Natural killer cell treated with Interleukin-12 subunit alpha and Interleukin-12 subunit beta and Interleukin-15 and Interleukin-18, amount 100 ng/mL, for 72 hours (primary cell): Measurements from ENCODE around the gene PRMT5. TPM values are rescaled to one million over a fixed set of nuclear protein-coding genes. Genes with fewer than 3 reads are reported as not detected.
A peak's percentile ranks its signal among the peaks of the same experiment; 100 is the strongest.

ENCODE experiments used
- ATAC-seq, 2 donors: fragments of 150-1000 bp; cut with Tn5 transposase in 1 of 2; sonication (Bioruptor Pico), chemical (Tn5 transposase) in 1 of 2; 2 replicates each; pipeline ENCODE4 v1.10.0; 2021
- DNase-seq: peaks from one replicate; pipeline ENCODE4 v3.0.0; 2022; ENCODE audit warnings: low spot score
- H3K27ac Mint-ChIP-seq, 2 donors: 1 replicate in 1 of 2; 2 replicates in 1 of 2; pipeline ENCODE4 v1.8.0; 2022; ENCODE audit warnings: mixed read lengths in 2 of 2, mild to moderate bottlenecking in 1 of 2, moderate library complexity in 1 of 2
- H3K27me3 Mint-ChIP-seq, 2 donors: 1 replicate in 1 of 2; 2 replicates in 1 of 2; pipeline ENCODE4 v1.8.0; 2022; ENCODE audit warnings: mixed read lengths in 2 of 2
- H3K36me3 Mint-ChIP-seq: one replicate; pipeline ENCODE4 v1.8.0; 2022; ENCODE audit warnings: mixed read lengths
- H3K4me1 Mint-ChIP-seq, 2 donors: 1 replicate in 1 of 2; 2 replicates in 1 of 2; pipeline ENCODE4 v1.8.0; 2022; ENCODE audit warnings: low read depth in 2 of 2, mixed read lengths in 2 of 2, mild to moderate bottlenecking in 1 of 2
- H3K4me3 Mint-ChIP-seq: one replicate; pipeline ENCODE4 v1.8.0; 2022; ENCODE audit warnings: mixed read lengths
- H3K9me3 Mint-ChIP-seq: 2 replicates; pipeline ENCODE4 v1.8.0; 2022; ENCODE audit warnings: mixed read lengths
- total RNA-seq, 2 donors: library from RNA; stranded (reverse); gene quantifications; one replicate each; pipeline ENCODE4 v1.2.3, GENCODE V29; 2022

Gene PRMT5
- total RNA-seq, 2 donors from 2014 or later, result 108 to 171 TPM

GRCh38 chr14:22898302-22899090, 30.7 kb downstream of the PRMT5 start:
- H3K36me3 Mint-ChIP-seq, result peaks cover 13% of the 10 kb centered on the region
- H3K27ac Mint-ChIP-seq, result no peak overlapping the region
- H3K4me1 Mint-ChIP-seq, result peaks cover 10 to 13% of the 10 kb centered on the region in 2 donors
- DNase-seq, result no peak
- peak in 1 of 2 donors; percentile 57 for ATAC-seq
- no peaks in the 10 kb centered on the region for H3K27me3 Mint-ChIP-seq
- H3K4me3 Mint-ChIP-seq, result no peak overlapping the region
- no peaks in the 10 kb centered on the region for H3K9me3 Mint-ChIP-seq

- peaks cover 10 to 13% of the 10 kb centered on the region in 2 donors for H3K4me1 Mint-ChIP-seq
- H3K36me3 Mint-ChIP-seq, result peaks cover 13% of the 10 kb centered on the region
- no peaks in the 10 kb centered on the region for H3K9me3 Mint-ChIP-seq
- no peak for ATAC-seq
- H3K27me3 Mint-ChIP-seq, result no peaks in the 10 kb centered on the region
- no peak for DNase-seq
- no peak overlapping the region for H3K27ac Mint-ChIP-seq
- no peak overlapping the region for H3K4me3 Mint-ChIP-seq
Observed at GRCh38 chr14:22897357-22897756, 31.8 kb downstream of the PRMT5 start.

GRCh38 chr14:22896760-22897159, 32.4 kb downstream of the PRMT5 start:
- ATAC-seq (no peak), DNase-seq (no peak)
- Mint-ChIP-seq H3K36me3 (peaks cover 13% of the 10 kb centered on the region), H3K4me3 (no peak overlapping the region), H3K27ac (peak overlapping the region in 1 of 2 donors; percentile 7), H3K4me1 (peaks cover 10 to 13% of the 10 kb centered on the region in 2 donors), H3K27me3 (no peaks in the 10 kb centered on the region), H3K9me3 (no peaks in the 10 kb centered on the region)

- peaks cover 10% of the 10 kb centered on the region for H3K36me3 Mint-ChIP-seq
- H3K27me3 Mint-ChIP-seq, result no peaks in the 10 kb centered on the region
- peaks cover 10 to 13% of the 10 kb centered on the region in 2 donors for H3K4me1 Mint-ChIP-seq
- ATAC-seq (no peak), DNase-seq (no peak)
- peak overlapping the region in 1 of 2 donors; percentile 7 for H3K27ac Mint-ChIP-seq
- no peaks in the 10 kb centered on the region for H3K9me3 Mint-ChIP-seq
- H3K4me3 Mint-ChIP-seq, result no peak overlapping the region
Observed at GRCh38 chr14:22896356-22896755, 32.8 kb downstream of the PRMT5 start.

- ATAC-seq, result no peak
- peaks cover 5% of the 10 kb centered on the region for H3K36me3 Mint-ChIP-seq
- no peak for DNase-seq
- no peak overlapping the region for H3K27ac Mint-ChIP-seq
- no peaks in the 10 kb centered on the region for H3K9me3 Mint-ChIP-seq
- no peaks in the 10 kb centered on the region for H3K27me3 Mint-ChIP-seq
- no peak overlapping the region for H3K4me3 Mint-ChIP-seq
- H3K4me1 Mint-ChIP-seq, result peaks cover 6 to 9% of the 10 kb centered on the region in 2 donors
Observed at GRCh38 chr14:22895402-22895801, 33.8 kb downstream of the PRMT5 start.

- Mint-ChIP-seq H3K9me3 (no peaks in the 10 kb centered on the region), H3K36me3 (peaks cover 5% of the 10 kb centered on the region), H3K4me3 (no peak overlapping the region), H3K27me3 (no peaks in the 10 kb centered on the region), H3K27ac (no peak overlapping the region), H3K4me1 (peaks cover 9 to 11% of the 10 kb centered on the region in 2 donors)
- ATAC-seq, result no peak
- no peak for DNase-seq
Observed at GRCh38 chr14:22893706-22894105, 35.5 kb downstream of the PRMT5 start.

GRCh38 chr14:22892488-22892887, 36.7 kb downstream of the PRMT5 start:
- Mint-ChIP-seq H3K9me3 (no peaks in the 10 kb centered on the region), H3K4me1 (peaks cover 11 to 12% of the 10 kb centered on the region in 2 donors), H3K36me3 (no peaks in the 10 kb centered on the region), H3K27me3 (no peaks in the 10 kb centered on the region), H3K27ac (no peak overlapping the region), H3K4me3 (no peak overlapping the region)
- ATAC-seq, result no peak
- DNase-seq, result no peak

- DNase-seq, result no peak
- Mint-ChIP-seq H3K27me3 (no peaks in the 10 kb centered on the region), H3K36me3 (no peaks in the 10 kb centered on the region), H3K9me3 (no peaks in the 10 kb centered on the region), H3K27ac (no peak overlapping the region), H3K4me1 (peaks cover 22 to 25% of the 10 kb centered on the region in 2 donors), H3K4me3 (no peak overlapping the region)
- ATAC-seq, result no peak
Observed at GRCh38 chr14:22890416-22890815, 38.8 kb downstream of the PRMT5 start.

GRCh38 chr14:22888662-22889061, 40.5 kb downstream of the PRMT5 start:
- H3K9me3 Mint-ChIP-seq, result no peaks in the 10 kb centered on the region
- no peak overlapping the region for H3K27ac Mint-ChIP-seq
- peaks cover 0 to 3% of the 10 kb centered on the region in 2 donors for H3K27me3 Mint-ChIP-seq
- no peak for DNase-seq
- H3K4me1 Mint-ChIP-seq, result peaks cover 29 to 30% of the 10 kb centered on the region in 2 donors
- H3K36me3 Mint-ChIP-seq, result no peaks in the 10 kb centered on the region
- ATAC-seq, result no peak
- no peak overlapping the region for H3K4me3 Mint-ChIP-seq

GRCh38 chr14:22887990-22888378, 41.2 kb downstream of the PRMT5 start:
- Mint-ChIP-seq H3K27ac (no peak overlapping the region), H3K4me1 (peaks cover 29 to 34% of the 10 kb centered on the region in 2 donors), H3K4me3 (peak overlapping the region; percentile 6), H3K9me3 (no peaks in the 10 kb centered on the region), H3K36me3 (no peaks in the 10 kb centered on the region), H3K27me3 (peaks cover 0 to 3% of the 10 kb centered on the region in 2 donors)
- DNase-seq (no peak), ATAC-seq (no peak)

- peak in 1 of 2 donors; percentile 14 for ATAC-seq
- Mint-ChIP-seq H3K4me3 (peak overlapping the region; percentile 81), H3K27ac (peak overlapping the region; percentile 64 to 71), H3K27me3 (peaks cover 0 to 3% of the 10 kb centered on the region in 2 donors), H3K36me3 (no peaks in the 10 kb centered on the region), H3K4me1 (peaks cover 29 to 34% of the 10 kb centered on the region in 2 donors), H3K9me3 (no peaks in the 10 kb centered on the region)
- DNase-seq, result no peak
Observed at GRCh38 chr14:22887260-22887989, 41.8 kb downstream of the PRMT5 start.

- H3K36me3 Mint-ChIP-seq, result no peaks in the 10 kb centered on the region
- peak overlapping the region; percentile 64 to 71 for H3K27ac Mint-ChIP-seq
- H3K4me3 Mint-ChIP-seq, result peak overlapping the region; percentile 81
- ATAC-seq, result peak; percentile 88 to 89
- peaks cover 33 to 38% of the 10 kb centered on the region in 2 donors for H3K4me1 Mint-ChIP-seq
- peaks cover 0 to 3% of the 10 kb centered on the region in 2 donors for H3K27me3 Mint-ChIP-seq
- H3K9me3 Mint-ChIP-seq, result no peaks in the 10 kb centered on the region
- DNase-seq, result peak; percentile 83
Observed at GRCh38 chr14:22886500-22887259, 42.5 kb downstream of the PRMT5 start.

GRCh38 chr14:22885975-22886374, 43.2 kb downstream of the PRMT5 start:
- H3K4me1 Mint-ChIP-seq, result peaks cover 33 to 39% of the 10 kb centered on the region in 2 donors

More at GRCh38 chr14:22885975-22886374, 43.2 kb downstream of the PRMT5 start:
- H3K27me3 Mint-ChIP-seq, result peaks cover 0 to 3% of the 10 kb centered on the region in 2 donors
- H3K4me3 Mint-ChIP-seq, result peak overlapping the region; percentile 75
- no peaks in the 10 kb centered on the region for H3K36me3 Mint-ChIP-seq
- ATAC-seq (no peak), DNase-seq (no peak)
- H3K27ac Mint-ChIP-seq, result no peak overlapping the region
- no peaks in the 10 kb centered on the region for H3K9me3 Mint-ChIP-seq
